Gastroesophageal sphincter (tissue), 4 donors: Measurements from ENCODE around the gene SIVA1. TPM values are rescaled to one million over a fixed set of nuclear protein-coding genes. Genes with fewer than 3 reads are reported as not detected.

Experiments
- ATAC-seq: fragments of 150-250 bp; one replicate; pipeline ENCODE4 v1.9.1; 2016; ENCODE audit warnings: mild to moderate bottlenecking, moderate library complexity
- H3K27ac ChIP-seq, 4 donors: fragments of 200-600 bp; sonication (generic) in 3 of 4; 1 replicate in 3 of 4; 2 replicates in 1 of 4; pipeline ENCODE4 v1.5.1; 2016 to 2019
- H3K27me3 ChIP-seq: fragments of 200-600 bp; sonication (generic); one replicate; pipeline ENCODE4 v1.5.1; 2019
- H3K36me3 ChIP-seq, 2 donors: fragments of 200-600 bp; sonication (generic); one replicate each; pipeline ENCODE4 v1.5.1; 2019; ENCODE audit warnings: control low read depth in 1 of 2
- H3K4me1 ChIP-seq, 3 donors: fragments of 200-600 bp; sonication (generic); 1 replicate in 2 of 3; 2 replicates in 1 of 3; pipeline ENCODE4 v1.5.1; 2016 to 2019; ENCODE audit warnings: control low read depth in 2 of 3
- H3K4me3 ChIP-seq, 2 donors: fragments of 200-600 bp; sonication (generic); one replicate each; pipeline ENCODE4 v1.5.1; 2019; ENCODE audit warnings: mild to moderate bottlenecking in 1 of 2, moderate library complexity in 1 of 2
- H3K9me3 ChIP-seq, 3 donors: fragments of 200-600 bp; sonication (generic); one replicate each; pipeline ENCODE4 v1.5.1; 2017 to 2019; ENCODE audit warnings: control low read depth in 2 of 3
- CTCF ChIP-seq, 4 experiments: fragments of 200-600 bp in 2 of 4; fragments of 450-650 bp in 2 of 4; sonication (generic) in 1 of 4; IDR thresholded peaks; one replicate each; pipeline ENCODE4 v1.5.1; 2017 to 2019; ENCODE audit warnings: antibody characterized with exemption in 4 of 4, mild to moderate bottlenecking in 2 of 4, moderate library complexity in 2 of 4
- EP300 ChIP-seq: sonication (generic); formaldehyde crosslinking; IDR thresholded peaks from one replicate; pipeline ENCODE4 v1.6.1; 2017; ENCODE audit warnings: antibody characterized with exemption, mild to moderate bottlenecking
- POLR2A ChIP-seq, 2 donors: fragments of 450-650 bp; IDR thresholded peaks; one replicate each; pipeline ENCODE4 v1.6.1; 2017; ENCODE audit warnings: antibody characterized with exemption in 2 of 2, mild to moderate bottlenecking in 2 of 2, moderate library complexity in 1 of 2
- POLR2AphosphoS5 ChIP-seq: sonication (generic); formaldehyde crosslinking; IDR thresholded peaks from one replicate; pipeline ENCODE4 v1.6.1; 2017; ENCODE audit warnings: antibody characterized with exemption
- WGBS, 2 donors: methylation state at CpG; one replicate each; pipeline ENCODE4 v1.1.5; 2018; ENCODE audit warnings: low coverage in 1 of 2; 5-methylcytosine and 5-hydroxymethylcytosine counted together
- total RNA-seq, 4 donors: library from RNA; depleted of rRNA; stranded (reverse); fragments of >200 nt; gene quantifications; one replicate each; pipeline ENCODE4 v1.1.0, GENCODE V29; 2016

SIVA1 gene
- total RNA-seq, 4 donors from 2014 or later, result 188 to 513 (median 363) TPM

GRCh38 chr14:104756477-104757237 lies 3.7 kb downstream of the SIVA1 start:
- peaks cover 0 to 70% of the 10 kb centered on the region in 2 donors for H3K36me3 ChIP-seq

DNA sequence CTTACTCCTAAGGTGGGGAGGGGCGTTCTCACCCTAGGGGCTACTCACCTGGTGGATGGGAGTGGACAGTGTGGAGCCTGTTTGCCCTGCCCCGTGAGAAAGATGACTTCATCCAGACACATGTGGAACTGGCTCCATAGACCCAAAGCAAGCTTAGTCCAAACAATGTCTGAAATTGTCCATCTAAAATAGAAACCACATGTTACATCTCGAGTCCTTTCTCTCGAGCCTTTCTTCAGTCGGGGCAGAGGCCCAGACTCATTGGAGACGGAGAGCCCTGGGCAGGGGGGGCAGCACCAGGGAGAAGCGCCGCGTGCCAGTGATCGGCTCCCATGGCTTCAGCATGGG lies 4.3 kb downstream of the SIVA1 start:
- WGBS, 2 donors, result 64% methylated on average over 3 of the region's 10 CpGs; no CpG with 5 or more reads in 1 of the 2 donors

More at GRCh38 chr14:104756477-104757237, 3.7 kb downstream of the SIVA1 start:
- Histone ChIP-seq H3K4me3 (no peak overlapping the region), H3K4me1 (peaks cover 0 to 56% (median 23%) of the 10 kb centered on the region in 3 donors), H3K27ac (no peak overlapping the region), H3K27me3 (no peaks in the 10 kb centered on the region), H3K9me3 (no peaks in the 10 kb centered on the region)
- ATAC-seq, result no peak
- WGBS, 2 donors, result 40% methylated on average over 2 of the region's 27 CpGs; no CpG with 5 or more reads in 1 of the 2 donors
- TF ChIP-seq CTCF (IDR thresholded peaks at IDR 0.05) (no peak), POLR2AphosphoS5 (no peak), POLR2A (IDR thresholded peaks at IDR 0.05) (no peak), EP300 (no peak)

DNA sequence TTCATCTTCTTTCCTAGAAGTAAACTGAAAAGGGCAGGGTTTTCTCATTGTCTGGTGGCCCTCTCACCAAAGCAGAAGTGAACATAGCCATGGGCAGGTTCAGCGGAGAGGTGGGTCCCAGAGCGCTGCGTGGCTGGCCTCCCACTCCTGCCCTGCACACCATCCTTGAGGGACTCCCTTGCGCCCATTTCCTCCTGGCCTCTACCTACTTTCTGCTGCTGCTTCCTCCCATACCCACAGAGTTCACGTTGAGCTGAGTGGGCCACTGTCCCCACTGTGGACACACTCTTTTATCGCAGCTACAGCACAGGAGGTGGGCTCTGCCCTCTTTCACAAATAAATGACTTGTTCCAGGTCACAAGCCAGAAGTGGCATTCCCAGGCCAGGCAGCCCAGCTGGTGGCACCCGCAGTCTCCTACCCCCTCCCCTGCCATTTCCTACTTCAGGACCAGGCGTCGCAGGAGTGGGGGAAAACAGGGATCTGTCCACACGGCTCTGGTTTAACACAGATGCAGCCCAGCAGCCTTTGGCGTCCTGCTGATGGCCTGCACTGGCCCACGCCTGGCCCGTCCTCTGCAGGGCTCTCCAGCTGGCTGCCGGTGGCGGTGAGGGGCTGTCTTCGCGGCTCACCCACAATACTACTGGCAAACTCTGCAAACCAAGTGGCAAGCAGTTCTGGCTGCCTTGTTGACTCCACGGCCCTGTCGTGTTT lies 4.9 kb downstream of the SIVA1 start:
- H3K4me1 ChIP-seq, result peaks cover 0 to 49% (median 17%) of the 10 kb centered on the region in 3 donors
- H3K9me3 ChIP-seq, result no peaks in the 10 kb centered on the region
- no peak overlapping the region for H3K27ac ChIP-seq
- no peak overlapping the region for H3K4me3 ChIP-seq
- no peak for TF ChIP-seq EP300
- TF ChIP-seq POLR2A (IDR thresholded peaks at IDR 0.05), result no peak
- TF ChIP-seq CTCF (IDR thresholded peaks at IDR 0.05), result no peak
- no peak for TF ChIP-seq POLR2AphosphoS5
- peaks cover 0 to 81% of the 10 kb centered on the region in 2 donors for H3K36me3 ChIP-seq
- no peaks in the 10 kb centered on the region for H3K27me3 ChIP-seq
- 76 to 98% methylated on average over 4 to 5 of the region's 19 CpGs for WGBS, 2 donors
- ATAC-seq, result no peak

More for the DNA sequence above, 4.3 kb downstream of the SIVA1 start:
- no peak for ATAC-seq
- H3K36me3 ChIP-seq, result peaks cover 0 to 76% of the 10 kb centered on the region in 2 donors
- TF ChIP-seq EP300 (no peak), POLR2A (IDR thresholded peaks at IDR 0.05) (no peak), POLR2AphosphoS5 (no peak), CTCF (IDR thresholded peaks at IDR 0.05) (no peak)
- no peaks in the 10 kb centered on the region for H3K9me3 ChIP-seq
- no peak overlapping the region for H3K4me3 ChIP-seq
- no peaks in the 10 kb centered on the region for H3K27me3 ChIP-seq
- peaks cover 0 to 51% (median 18%) of the 10 kb centered on the region in 3 donors for H3K4me1 ChIP-seq
- H3K27ac ChIP-seq, result no peak overlapping the region

GRCh38 chr14:104758981-104759969 lies 6.3 kb downstream of the SIVA1 start:
- WGBS, 2 donors, result 74 to 81% methylated on average over 6 to 13 of the region's 30 CpGs

More at GRCh38 chr14:104758981-104759969, 6.3 kb downstream of the SIVA1 start:
- Histone ChIP-seq H3K4me3 (no peak overlapping the region), H3K36me3 (peaks cover 0 to 85% of the 10 kb centered on the region in 2 donors), H3K9me3 (no peaks in the 10 kb centered on the region), H3K4me1 (peaks cover 0 to 40% (median 10%) of the 10 kb centered on the region in 3 donors), H3K27me3 (no peaks in the 10 kb centered on the region), H3K27ac (peak overlapping the region in 1 of 4 donors; percentile 45)
- ATAC-seq, result no peak
- TF ChIP-seq POLR2AphosphoS5 (no peak), CTCF (IDR thresholded peaks at IDR 0.05) (no peak), POLR2A (IDR thresholded peaks at IDR 0.05) (no peak), EP300 (no peak)
